ENCODE results near the gene ZFP3.

- TF ChIP-seq, protein P1, sequence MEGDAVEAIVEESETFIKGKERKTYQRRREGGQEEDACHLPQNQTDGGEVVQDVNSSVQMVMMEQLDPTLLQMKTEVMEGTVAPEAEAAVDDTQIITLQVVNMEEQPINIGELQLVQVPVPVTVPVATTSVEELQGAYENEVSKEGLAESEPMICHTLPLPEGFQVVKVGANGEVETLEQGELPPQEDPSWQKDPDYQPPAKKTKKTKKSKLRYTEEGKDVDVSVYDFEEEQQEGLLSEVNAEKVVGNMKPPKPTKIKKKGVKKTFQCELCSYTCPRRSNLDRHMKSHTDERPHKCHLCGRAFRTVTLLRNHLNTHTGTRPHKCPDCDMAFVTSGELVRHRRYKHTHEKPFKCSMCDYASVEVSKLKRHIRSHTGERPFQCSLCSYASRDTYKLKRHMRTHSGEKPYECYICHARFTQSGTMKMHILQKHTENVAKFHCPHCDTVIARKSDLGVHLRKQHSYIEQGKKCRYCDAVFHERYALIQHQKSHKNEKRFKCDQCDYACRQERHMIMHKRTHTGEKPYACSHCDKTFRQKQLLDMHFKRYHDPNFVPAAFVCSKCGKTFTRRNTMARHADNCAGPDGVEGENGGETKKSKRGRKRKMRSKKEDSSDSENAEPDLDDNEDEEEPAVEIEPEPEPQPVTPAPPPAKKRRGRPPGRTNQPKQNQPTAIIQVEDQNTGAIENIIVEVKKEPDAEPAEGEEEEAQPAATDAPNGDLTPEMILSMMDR (conservative IDR thresholded peaks at IDR 0.05; ENCODE audit: low read length), result no peak
- TF ChIP-seq EZH2phosphoT487 (IDR thresholded peaks at IDR 0.05; ENCODE audit: borderline replicate concordance, low read depth, low read length), result no peak
Measured at GRCh38 chr17:5096731-5097100, 18.4 kb downstream of the ZFP3 start.

Measured in OCI-LY7 (cell line).